Suppressor macrophage treated with lipopolysaccharide for 4 hours (primary cell): ENCODE results near the gene PYCARD.
"Not testable (repeated sequence)": the region's sequence is repeated elsewhere in the genome, so short reads cannot be mapped to it uniquely, and the experiment has no call there.

Source experiments
- DNase-seq: peaks from one replicate; pipeline ENCODE4 v3.0.0-alpha.2; 2020

Gene PYCARD

GRCh38 chr16:31202414-31203375, at the start of gene PYCARD:
TSS of gene PYCARD (minus strand) at chr16:31202760. CDS start at chr16:31202690, 70 bp downstream.
- peak; percentile 77 for DNase-seq

- no peak for DNase-seq
Measured at GRCh38 chr16:31251435-31251834, 48.9 kb upstream of the PYCARD start.

- DNase-seq = no peak
Measured at GRCh38 chr16:31250782-31251384, 48.3 kb upstream of the PYCARD start.

- DNase-seq = no peak
Measured at GRCh38 chr16:31248344-31248743, 45.8 kb upstream of the PYCARD start.

- DNase-seq = no peak
Measured at GRCh38 chr16:31246296-31246695, 43.7 kb upstream of the PYCARD start.

- DNase-seq = not testable (repeated sequence)
Measured at GRCh38 chr16:31245598-31245997, 43.0 kb upstream of the PYCARD start.

- peak; percentile 86 for DNase-seq
Measured at GRCh38 chr16:31243734-31244670, 41.4 kb upstream of the PYCARD start.

- peak; percentile 82 for DNase-seq
Measured at GRCh38 chr16:31242206-31242605, 39.6 kb upstream of the PYCARD start.

- DNase-seq = no peak
Measured at GRCh38 chr16:31238041-31238440, 35.5 kb upstream of the PYCARD start.

- no peak for DNase-seq
Measured at GRCh38 chr16:31229501-31229900, 26.9 kb upstream of the PYCARD start.

GRCh38 chr16:31228206-31228605, 25.6 kb upstream of the PYCARD start:
- DNase-seq = no peak

GRCh38 chr16:31225193-31225592, 22.6 kb upstream of the PYCARD start:
- no peak for DNase-seq

GRCh38 chr16:31224092-31224955, 21.8 kb upstream of the PYCARD start:
- DNase-seq = no peak

- DNase-seq = no peak
Measured at GRCh38 chr16:31223044-31223443, 20.5 kb upstream of the PYCARD start.

- no peak for DNase-seq
Measured at GRCh38 chr16:31221357-31222160, 19.0 kb upstream of the PYCARD start.

GRCh38 chr16:31219154-31219741, 16.7 kb upstream of the PYCARD start:
- DNase-seq = no peak

- DNase-seq = no peak
Measured at GRCh38 chr16:31217136-31217530, 14.6 kb upstream of the PYCARD start.

- no peak for DNase-seq
Measured at GRCh38 chr16:31216422-31217135, 14.0 kb upstream of the PYCARD start, which contains the start of gene PYDC1. TSS of gene PYDC1 (minus strand) at chr16:31217135. CDS start at chr16:31217028, 107 bp downstream.

GRCh38 chr16:31215287-31216162, 13.0 kb upstream of the PYCARD start:
- peak; percentile 62 for DNase-seq
